ENCODE results near the gene FAM170B.

The FAM170B gene

GRCh38 chr10:49135575-49136313 lies 1.9 kb upstream of the FAM170B start:
- Histone ChIP-seq H3K27me3 (ENCODE audit: control insufficient read depth, insufficient read depth, low read length) (no peaks in the 10 kb centered on the region), H3K4me1 (ENCODE audit: control insufficient read depth, insufficient read depth, low read length) (no peaks in the 10 kb centered on the region; the same call in 1 of the 2 replicates), H3K4me3 (ENCODE audit: low read depth, low read length) (no peak overlapping the region), H3K36me3 (ENCODE audit: control insufficient read depth, insufficient read depth, low read length) (no peaks in the 10 kb centered on the region), H3K9ac (ENCODE audit: low read length) (no peak overlapping the region), H3K9me3 (ENCODE audit: control insufficient read depth, insufficient read depth, low read depth, low read length) (peaks cover 5% of the 10 kb centered on the region; the same call in 1 of the 2 replicates), H3K27ac (ENCODE audit: low read depth, low read length) (no peak overlapping the region)

- Histone ChIP-seq H3K9me3 (ENCODE audit: control insufficient read depth, insufficient read depth, low read depth, low read length) (peaks cover 5% of the 10 kb centered on the region; the same call in 1 of the 2 replicates), H3K27me3 (ENCODE audit: control insufficient read depth, insufficient read depth, low read length) (no peaks in the 10 kb centered on the region), H3K4me1 (ENCODE audit: control insufficient read depth, insufficient read depth, low read length) (no peaks in the 10 kb centered on the region; the same call in 1 of the 2 replicates), H3K27ac (ENCODE audit: low read depth, low read length) (no peak overlapping the region), H3K9ac (ENCODE audit: low read length) (no peak overlapping the region), H3K4me3 (ENCODE audit: low read depth, low read length) (no peak overlapping the region), H3K36me3 (ENCODE audit: control insufficient read depth, insufficient read depth, low read length) (no peaks in the 10 kb centered on the region)
Measured at GRCh38 chr10:49134327-49134726, 506 bp upstream of the FAM170B start.

- H3K9ac ChIP-seq (ENCODE audit: low read length), result no peak overlapping the region
- H3K27me3 ChIP-seq (ENCODE audit: control insufficient read depth, insufficient read depth, low read length), result no peaks in the 10 kb centered on the region; the same call in 1 of the 2 replicates
- no peak overlapping the region for H3K27ac ChIP-seq (ENCODE audit: low read depth, low read length)
- H3K36me3 ChIP-seq (ENCODE audit: control insufficient read depth, insufficient read depth, low read length), result no peaks in the 10 kb centered on the region
- H3K4me1 ChIP-seq (ENCODE audit: control insufficient read depth, insufficient read depth, low read length), result no peaks in the 10 kb centered on the region; the same call in 1 of the 2 replicates
- no peak overlapping the region for H3K4me3 ChIP-seq (ENCODE audit: low read depth, low read length)
- H3K9me3 ChIP-seq (ENCODE audit: control insufficient read depth, insufficient read depth, low read depth, low read length), result peaks cover 5% of the 10 kb centered on the region; the same call in 1 of the 2 replicates
Measured at GRCh38 chr10:49132362-49132737, 1.5 kb downstream of the FAM170B start.

- Histone ChIP-seq H3K36me3 (ENCODE audit: control insufficient read depth, insufficient read depth, low read length) (no peaks in the 10 kb centered on the region), H3K27me3 (ENCODE audit: control insufficient read depth, insufficient read depth, low read length) (no peaks in the 10 kb centered on the region; the same call in 1 of the 2 replicates), H3K4me1 (ENCODE audit: control insufficient read depth, insufficient read depth, low read length) (no peaks in the 10 kb centered on the region; the same call in 1 of the 2 replicates), H3K9me3 (ENCODE audit: control insufficient read depth, insufficient read depth, low read depth, low read length) (no peaks in the 10 kb centered on the region), H3K4me3 (ENCODE audit: low read depth, low read length) (no peak overlapping the region), H3K9ac (ENCODE audit: low read length) (no peak overlapping the region), H3K27ac (ENCODE audit: low read depth, low read length) (no peak overlapping the region)
Measured at GRCh38 chr10:49131507-49132361, 2.1 kb downstream of the FAM170B start.

GRCh38 chr10:49129376-49129775 lies 4.4 kb downstream of the FAM170B start:
- H3K9me3 ChIP-seq (ENCODE audit: control insufficient read depth, insufficient read depth, low read depth, low read length), result no peaks in the 10 kb centered on the region
- no peaks in the 10 kb centered on the region for H3K36me3 ChIP-seq (ENCODE audit: control insufficient read depth, insufficient read depth, low read length)
- no peaks in the 10 kb centered on the region for H3K4me1 ChIP-seq (ENCODE audit: control insufficient read depth, insufficient read depth, low read length)
- no peak overlapping the region for H3K4me3 ChIP-seq (ENCODE audit: low read depth, low read length)
- H3K9ac ChIP-seq (ENCODE audit: low read length), result no peak overlapping the region
- no peak overlapping the region for H3K27ac ChIP-seq (ENCODE audit: low read depth, low read length)
- H3K27me3 ChIP-seq (ENCODE audit: control insufficient read depth, insufficient read depth, low read length), result no peaks in the 10 kb centered on the region; the same call in 1 of the 2 replicates

- Histone ChIP-seq H3K27ac (ENCODE audit: low read depth, low read length) (no peak overlapping the region), H3K4me1 (ENCODE audit: control insufficient read depth, insufficient read depth, low read length) (no peaks in the 10 kb centered on the region), H3K27me3 (ENCODE audit: control insufficient read depth, insufficient read depth, low read length) (no peaks in the 10 kb centered on the region; the same call in 1 of the 2 replicates), H3K9ac (ENCODE audit: low read length) (no peak overlapping the region), H3K36me3 (ENCODE audit: control insufficient read depth, insufficient read depth, low read length) (no peaks in the 10 kb centered on the region), H3K9me3 (ENCODE audit: control insufficient read depth, insufficient read depth, low read depth, low read length) (no peaks in the 10 kb centered on the region), H3K4me3 (ENCODE audit: low read depth, low read length) (no peak overlapping the region)
Measured at GRCh38 chr10:49128854-49129253, 5.0 kb downstream of the FAM170B start.

- H3K9ac ChIP-seq (ENCODE audit: low read length), result no peak overlapping the region
- H3K36me3 ChIP-seq (ENCODE audit: control insufficient read depth, insufficient read depth, low read length), result no peaks in the 10 kb centered on the region
- H3K27ac ChIP-seq (ENCODE audit: low read depth, low read length), result no peak overlapping the region
- H3K9me3 ChIP-seq (ENCODE audit: control insufficient read depth, insufficient read depth, low read depth, low read length), result no peaks in the 10 kb centered on the region
- H3K4me1 ChIP-seq (ENCODE audit: control insufficient read depth, insufficient read depth, low read length), result peaks cover 3% of the 10 kb centered on the region
- H3K4me3 ChIP-seq (ENCODE audit: low read depth, low read length), result no peak overlapping the region
- no peaks in the 10 kb centered on the region; the same call in 1 of the 2 replicates for H3K27me3 ChIP-seq (ENCODE audit: control insufficient read depth, insufficient read depth, low read length)
Measured at GRCh38 chr10:49123981-49124950, 9.6 kb downstream of the FAM170B start.

- Histone ChIP-seq H3K27ac (ENCODE audit: low read depth, low read length) (no peak overlapping the region), H3K4me1 (ENCODE audit: control insufficient read depth, insufficient read depth, low read length) (peaks cover 3% of the 10 kb centered on the region), H3K36me3 (ENCODE audit: control insufficient read depth, insufficient read depth, low read length) (no peaks in the 10 kb centered on the region), H3K27me3 (ENCODE audit: control insufficient read depth, insufficient read depth, low read length) (peaks cover 11% of the 10 kb centered on the region; the same call in 1 of the 2 replicates), H3K4me3 (ENCODE audit: low read depth, low read length) (no peak overlapping the region), H3K9ac (ENCODE audit: low read length) (no peak overlapping the region), H3K9me3 (ENCODE audit: control insufficient read depth, insufficient read depth, low read depth, low read length) (no peaks in the 10 kb centered on the region)
Measured at GRCh38 chr10:49120911-49121310, 12.9 kb downstream of the FAM170B start.

- Histone ChIP-seq H3K27me3 (ENCODE audit: control insufficient read depth, insufficient read depth, low read length) (peaks cover 14% of the 10 kb centered on the region), H3K27ac (ENCODE audit: low read depth, low read length) (no peak overlapping the region), H3K4me3 (ENCODE audit: low read depth, low read length) (no peak overlapping the region), H3K36me3 (ENCODE audit: control insufficient read depth, insufficient read depth, low read length) (no peaks in the 10 kb centered on the region), H3K9ac (ENCODE audit: low read length) (no peak overlapping the region), H3K9me3 (ENCODE audit: control insufficient read depth, insufficient read depth, low read depth, low read length) (no peaks in the 10 kb centered on the region), H3K4me1 (ENCODE audit: control insufficient read depth, insufficient read depth, low read length) (peaks cover 3% of the 10 kb centered on the region)
Measured at GRCh38 chr10:49119746-49120145, 14.1 kb downstream of the FAM170B start.

- Histone ChIP-seq H3K27me3 (ENCODE audit: control insufficient read depth, insufficient read depth, low read length) (peaks cover 26% of the 10 kb centered on the region), H3K9ac (ENCODE audit: low read length) (no peak overlapping the region), H3K4me1 (ENCODE audit: control insufficient read depth, insufficient read depth, low read length) (peaks cover 3% of the 10 kb centered on the region), H3K9me3 (ENCODE audit: control insufficient read depth, insufficient read depth, low read depth, low read length) (no peaks in the 10 kb centered on the region), H3K27ac (ENCODE audit: low read depth, low read length) (no peak overlapping the region), H3K4me3 (ENCODE audit: low read depth, low read length) (no peak overlapping the region), H3K36me3 (ENCODE audit: control insufficient read depth, insufficient read depth, low read length) (no peaks in the 10 kb centered on the region)
Measured at GRCh38 chr10:49118430-49119074, 15.3 kb downstream of the FAM170B start.

All from HUES6 (cell line).